GM21786 (cell line): Measurements from ENCODE around the gene DR1.
A peak's percentile ranks its signal among the peaks of the same experiment; 100 is the strongest.
"Not testable (repeated sequence)": the region's sequence is repeated elsewhere in the genome, so short reads cannot be mapped to it uniquely, and the experiment has no call there.

Source experiments
- ATAC-seq: cut with Tn5 transposase; IDR thresholded peaks from one replicate; pipeline ENCODE4 v1.9.1; 2021; ENCODE audit not compliant: unreplicated experiment

The DR1 gene

GRCh38 chr1:93339171-93339697 is 6.5 kb upstream of the DR1 start:
- no peak for ATAC-seq

GRCh38 chr1:93340090-93340489 is 5.6 kb upstream of the DR1 start:
- no peak for ATAC-seq

DNA sequence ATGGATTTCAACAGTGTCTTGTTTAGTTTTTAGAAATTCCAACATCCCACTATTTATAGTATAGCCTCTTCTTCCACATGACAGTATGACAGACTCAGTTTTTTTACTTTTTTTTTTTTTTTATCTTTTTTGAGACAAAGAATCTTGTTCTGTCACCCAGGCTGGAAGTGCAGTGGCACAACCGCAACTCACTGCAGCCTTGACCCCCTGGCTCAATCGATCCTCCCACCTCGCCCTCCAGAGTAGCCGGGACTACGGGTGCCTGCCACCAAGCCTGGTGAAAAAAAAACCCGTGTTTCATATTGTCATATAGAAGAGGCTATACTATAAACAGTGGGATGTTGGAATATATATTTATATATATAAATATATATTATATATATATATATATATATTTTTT is 1.2 kb upstream of the DR1 start:
- ATAC-seq: no peak

- no peak for ATAC-seq
Observed at GRCh38 chr1:93344886-93345632, 648 bp upstream of the DR1 start.

GRCh38 chr1:93346421-93346993 is 800 bp downstream of the DR1 start:
- ATAC-seq: peak; percentile 22

- no peak for ATAC-seq
Observed at GRCh38 chr1:93347334-93347899, 1.7 kb downstream of the DR1 start.

DNA sequence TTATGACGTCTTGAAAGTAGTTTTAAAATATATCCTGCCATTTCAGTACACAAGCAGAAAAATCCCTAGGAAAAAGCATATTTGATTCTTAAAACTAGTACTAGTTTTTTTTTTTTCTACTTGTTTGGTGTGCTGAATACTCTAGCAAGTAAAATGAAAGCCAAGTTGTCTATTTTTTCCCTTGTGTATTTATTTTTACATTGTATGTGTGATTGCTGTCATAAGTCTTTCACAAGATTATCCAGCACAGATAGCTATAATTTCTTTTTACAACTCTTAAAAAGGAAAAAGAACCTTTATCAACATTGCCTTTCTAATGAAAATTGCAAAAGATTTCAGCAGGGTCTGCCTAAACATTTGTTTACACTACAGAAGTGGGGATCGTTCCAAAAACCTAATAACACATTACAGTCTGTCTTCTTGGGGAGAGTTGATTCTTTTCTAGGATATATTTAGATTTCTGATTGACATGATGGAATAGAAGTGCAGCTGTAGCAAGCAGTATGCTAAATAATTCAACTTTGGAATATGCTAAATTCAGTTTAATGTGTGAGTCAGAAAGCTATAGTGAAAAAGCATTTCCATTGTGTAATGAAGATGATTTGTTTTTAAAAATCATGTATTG is 2.5 kb downstream of the DR1 start:
- ATAC-seq: no peak

DNA sequence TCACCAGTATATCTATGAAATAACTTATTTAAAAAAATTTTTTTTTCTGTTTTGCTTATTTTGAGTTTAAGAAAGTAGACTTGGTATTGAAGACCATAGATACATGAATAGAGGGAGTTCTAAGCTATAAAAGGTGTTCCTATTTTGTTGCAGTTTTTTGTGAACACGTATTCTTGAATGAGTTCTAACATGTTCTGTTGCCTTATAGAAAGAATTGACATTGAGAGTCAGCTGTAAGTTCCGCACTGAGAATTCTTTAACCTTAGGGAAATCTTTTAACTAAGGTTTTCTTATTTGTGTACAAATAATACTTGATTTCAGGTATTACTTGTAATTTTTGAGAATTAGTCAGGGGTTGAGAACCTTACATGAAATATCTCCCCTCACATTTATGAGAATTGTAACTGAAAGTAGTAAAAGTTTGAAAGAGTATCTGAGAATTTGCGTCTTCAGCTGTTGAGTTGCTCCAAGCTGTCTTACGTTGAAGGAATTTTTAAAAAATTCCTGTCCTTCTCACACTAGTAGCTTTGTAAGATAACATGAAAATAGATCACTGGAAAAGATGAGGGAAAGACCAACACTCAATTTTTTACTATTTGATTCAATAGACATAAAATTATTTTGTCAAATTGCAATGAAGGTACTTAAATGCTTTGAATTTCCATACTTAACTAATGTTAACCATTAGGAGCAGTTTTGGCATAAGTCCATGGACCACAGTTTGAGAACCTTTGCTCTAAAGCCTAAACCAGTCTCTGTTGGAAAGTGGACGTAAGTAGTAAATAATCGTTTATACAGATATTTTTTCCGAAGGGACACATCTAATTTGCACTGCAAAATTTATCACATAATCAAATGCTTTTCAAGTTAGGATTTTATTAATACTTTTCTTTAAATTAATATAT is 3.8 kb downstream of the DR1 start:
- no peak for ATAC-seq

- no peak for ATAC-seq
Observed at GRCh38 chr1:93350322-93350721, 4.6 kb downstream of the DR1 start.

GRCh38 chr1:93350875-93351274 is 5.2 kb downstream of the DR1 start:
- no peak for ATAC-seq

DNA sequence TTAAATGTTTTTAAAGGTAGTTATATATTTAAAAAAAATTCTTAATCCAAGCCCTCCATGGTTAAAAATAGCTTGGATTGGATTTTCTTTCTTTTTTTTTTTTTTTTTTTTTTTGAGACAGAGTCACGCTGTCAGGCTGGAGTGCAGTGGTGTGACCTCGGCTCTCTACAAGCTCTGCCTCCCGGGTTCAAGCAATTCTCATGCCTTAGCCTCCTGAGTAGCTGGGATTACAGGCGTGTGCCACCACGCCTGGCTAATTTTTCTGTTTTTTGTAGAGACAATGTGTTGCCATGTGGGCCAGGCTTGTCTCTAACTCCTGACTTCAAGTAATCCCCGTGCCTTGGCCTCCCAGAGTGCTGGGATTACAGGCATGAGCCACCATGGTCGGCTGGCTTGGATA is 5.6 kb downstream of the DR1 start:
- ATAC-seq: not testable (repeated sequence)

DNA sequence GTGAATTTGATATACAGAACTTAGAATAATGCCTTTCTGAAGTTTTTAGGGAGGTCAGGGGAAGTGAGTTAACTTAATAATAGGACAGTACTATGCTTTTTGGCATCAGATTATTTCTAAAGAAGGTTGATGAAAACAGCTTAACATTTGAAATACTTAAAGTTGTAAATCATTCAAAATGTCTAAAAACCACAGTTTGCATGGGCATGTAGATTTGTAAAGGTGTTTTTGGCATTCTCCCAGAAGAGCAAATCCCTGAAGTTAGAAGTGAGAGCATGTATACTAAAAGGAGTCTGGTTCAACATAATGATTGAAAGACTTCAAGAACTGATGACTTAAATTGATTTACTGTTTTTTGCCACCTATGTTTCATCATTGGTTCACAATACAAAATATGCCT is 6.7 kb downstream of the DR1 start:
- no peak for ATAC-seq

DNA sequence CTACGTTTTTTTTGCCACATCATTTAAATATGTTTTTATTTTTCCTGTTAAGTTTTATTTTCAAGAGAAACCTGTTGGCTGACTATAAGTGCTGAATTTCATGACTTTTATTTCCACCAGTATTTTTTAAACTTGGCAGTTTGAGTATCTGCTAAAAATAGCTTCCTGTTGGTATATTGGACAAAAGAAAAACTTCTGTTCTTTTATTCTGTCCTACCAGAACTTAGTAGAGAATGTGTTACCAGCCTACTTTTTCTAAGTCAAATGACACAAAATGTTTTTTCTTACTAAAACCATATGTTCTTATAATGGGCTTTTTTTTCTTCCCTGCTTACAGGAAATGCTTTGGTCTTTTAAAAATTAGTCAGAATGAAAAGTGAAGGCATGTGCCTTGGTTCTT is 7.6 kb downstream of the DR1 start:
- no peak for ATAC-seq

- no peak for ATAC-seq
Observed at GRCh38 chr1:93354749-93355148, 9.0 kb downstream of the DR1 start.

GRCh38 chr1:93357242-93357641 is 11.5 kb downstream of the DR1 start:
- no peak for ATAC-seq

- no peak for ATAC-seq
Observed at GRCh38 chr1:93358293-93358692, 12.6 kb downstream of the DR1 start.

GRCh38 chr1:93360111-93360510 is 14.4 kb downstream of the DR1 start:
- no peak for ATAC-seq

DNA sequence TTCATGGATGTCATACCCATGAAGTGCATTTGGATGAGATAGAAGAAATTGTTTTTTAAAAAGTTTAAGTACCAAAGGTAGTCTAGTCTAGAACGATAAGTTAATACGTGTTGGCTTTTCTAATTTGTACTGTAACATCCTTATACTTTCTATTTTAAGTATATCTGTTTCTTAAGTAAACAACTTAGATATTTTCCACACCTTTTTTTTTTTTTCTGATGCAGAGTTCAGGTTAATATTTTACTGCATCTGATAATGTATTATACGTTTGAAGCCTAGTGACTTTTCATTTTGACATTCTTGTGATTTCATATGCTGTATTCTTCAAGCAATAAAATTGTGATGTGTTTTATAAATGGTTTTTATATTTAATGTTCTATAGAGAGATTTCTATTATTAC is 16.5 kb downstream of the DR1 start:
- no peak for ATAC-seq

DNA sequence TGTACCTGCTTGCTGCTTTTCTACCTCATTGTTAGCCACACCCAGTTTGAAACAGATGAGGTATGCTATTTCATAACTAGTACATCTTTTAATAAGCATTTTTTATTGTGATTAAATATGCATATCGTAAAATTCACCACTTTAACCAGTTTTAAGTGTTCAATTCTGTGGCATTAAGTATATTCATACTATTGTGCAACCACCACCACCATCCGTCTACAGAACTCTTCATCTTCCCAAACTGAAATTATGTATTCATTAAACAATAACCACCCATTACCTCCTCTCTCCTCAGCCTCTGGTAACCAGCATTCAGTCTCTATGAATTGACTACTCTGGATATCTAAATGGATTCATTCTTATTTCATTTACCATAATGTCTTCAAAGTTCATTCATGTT is 20.1 kb downstream of the DR1 start:
- ATAC-seq: no peak

GRCh38 chr1:93369734-93370133 is 24.0 kb downstream of the DR1 start:
- ATAC-seq: no peak
